Body of pancreas (tissue), 4 donors: ENCODE results near the gene SPRTN. TPM values are rescaled to one million over a fixed set of nuclear protein-coding genes. Genes with fewer than 3 reads are reported as not detected.

Experiments
- ATAC-seq: fragments of 150-250 bp; one replicate; pipeline ENCODE4 v1.9.1; 2016
- DNase-seq, 4 donors: peaks; one replicate each; pipeline ENCODE4 v3.0.0-alpha.2; 2019
- H3K27ac ChIP-seq, 4 donors: fragments of 200-600 bp; sonication (generic); 1 replicate in 3 of 4; 2 replicates in 1 of 4; pipeline versions ENCODE4 v1.5.1 to v1.6.1; 2016 to 2019; ENCODE audit warnings: mild to moderate bottlenecking in 1 of 4, mixed read lengths in 1 of 4, moderate library complexity in 1 of 4
- H3K27me3 ChIP-seq, 2 donors: fragments of 200-600 bp; sonication (generic); one replicate each; pipeline ENCODE4 v1.6.0; 2016; ENCODE audit warnings: mild to moderate bottlenecking in 1 of 2
- H3K36me3 ChIP-seq, 2 donors: fragments of 200-600 bp; sonication (generic); replicated peaks in 1 of 2; 2 replicates each; pipeline ENCODE4 v1.5.1; 2016; ENCODE audit warnings: low read depth in 2 of 2; ENCODE audit not compliant: insufficient read depth in 1 of 2
- H3K4me1 ChIP-seq: fragments of 200-600 bp; sonication (generic); one replicate; pipeline ENCODE4 v1.6.0; 2016
- H3K4me3 ChIP-seq, 2 donors: fragments of 200-600 bp; sonication (generic); 1 replicate in 1 of 2; 2 replicates in 1 of 2; pipeline ENCODE4 v1.5.1; 2016 to 2019
- H3K9me3 ChIP-seq, 3 donors: fragments of 200-600 bp; sonication (generic); 1 replicate in 2 of 3; 2 replicates in 1 of 3; pipeline ENCODE4 v1.5.1; 2016
- CTCF ChIP-seq, 7 experiments: fragments of 450-650 bp in 4 of 7; fragments of 200-600 bp in 3 of 7; sonication (generic) in 3 of 7; IDR thresholded peaks; one replicate each; pipeline ENCODE4 v1.5.1; 2016 to 2019; ENCODE audit warnings: antibody characterized with exemption in 7 of 7
- POLR2A ChIP-seq, 3 donors: fragments of 450-650 bp; IDR thresholded peaks; one replicate each; pipeline ENCODE4 v1.6.1; 2016; ENCODE audit warnings: antibody characterized with exemption in 3 of 3, mild to moderate bottlenecking in 2 of 3
- WGBS, 2 donors: methylation state at CpG; one replicate each; pipeline ENCODE4 v1.1.5; 2017; 5-methylcytosine and 5-hydroxymethylcytosine counted together
- intact Hi-C: fragments of 100-400 bp; cut with DNase I; formaldehyde crosslinking; loops from one replicate; pipeline ENCODE4 v1.15.1; 2023
- total RNA-seq, 2 donors: library from RNA; depleted of rRNA; stranded (reverse); fragments of >200 nt; gene quantifications; one replicate each; pipeline ENCODE4 v1.1.0, GENCODE V29; 2016

SPRTN gene
- total RNA-seq, 2 donors from 2014 or later = 10.9 to 11.2 TPM

DNA sequence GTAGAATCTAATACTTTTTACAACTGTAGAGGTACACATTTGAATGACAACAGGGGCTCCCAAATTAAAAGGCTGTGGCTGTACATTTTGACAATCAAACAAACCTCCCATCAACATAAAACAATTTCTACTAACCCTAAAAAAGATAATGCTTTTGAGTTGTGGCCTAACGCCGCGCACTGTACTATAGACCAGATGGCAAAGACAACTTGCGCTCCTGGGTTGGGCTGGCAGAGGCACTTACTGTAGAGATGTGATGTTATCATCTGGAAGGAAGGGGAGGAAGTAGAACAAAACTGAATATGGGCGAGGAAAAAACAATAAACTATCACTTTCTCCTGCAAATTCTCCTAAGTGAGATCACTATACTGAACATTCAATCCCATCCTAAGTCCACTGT lies 26.1 kb downstream of the SPRTN start:
- no peaks in the 10 kb centered on the region for H3K27me3 ChIP-seq
- TF ChIP-seq POLR2A (IDR thresholded peaks at IDR 0.05) = no peak
- TF ChIP-seq CTCF (IDR thresholded peaks at IDR 0.05) = no peak
- WGBS, 2 donors = 92 to 93% methylated on average over 5 of the region's 5 CpGs
- H3K4me1 ChIP-seq = no peaks in the 10 kb centered on the region
- no peaks in the 10 kb centered on the region for H3K36me3 ChIP-seq
- DNase-seq (no peak), ATAC-seq (no peak)
- H3K4me3 ChIP-seq = no peak overlapping the region
- no peak overlapping the region for H3K27ac ChIP-seq
- H3K9me3 ChIP-seq = no peaks in the 10 kb centered on the region
- intact Hi-C loops = no loop called here

GRCh38 chr1:231369282-231369681 lies 31.2 kb downstream of the SPRTN start:
- DNase-seq (no peak), ATAC-seq (no peak)
- H3K9me3 ChIP-seq = no peaks in the 10 kb centered on the region
- intact Hi-C loops = no loop called here
- no peaks in the 10 kb centered on the region for H3K36me3 ChIP-seq
- WGBS, 2 donors = 68 to 69% methylated on average over 3 of the region's 3 CpGs
- no peak overlapping the region for H3K27ac ChIP-seq
- no peak overlapping the region for H3K4me3 ChIP-seq
- H3K27me3 ChIP-seq = no peaks in the 10 kb centered on the region
- no peaks in the 10 kb centered on the region for H3K4me1 ChIP-seq
- TF ChIP-seq POLR2A (IDR thresholded peaks at IDR 0.05) = no peak
- no peak for TF ChIP-seq CTCF (IDR thresholded peaks at IDR 0.05)

DNA sequence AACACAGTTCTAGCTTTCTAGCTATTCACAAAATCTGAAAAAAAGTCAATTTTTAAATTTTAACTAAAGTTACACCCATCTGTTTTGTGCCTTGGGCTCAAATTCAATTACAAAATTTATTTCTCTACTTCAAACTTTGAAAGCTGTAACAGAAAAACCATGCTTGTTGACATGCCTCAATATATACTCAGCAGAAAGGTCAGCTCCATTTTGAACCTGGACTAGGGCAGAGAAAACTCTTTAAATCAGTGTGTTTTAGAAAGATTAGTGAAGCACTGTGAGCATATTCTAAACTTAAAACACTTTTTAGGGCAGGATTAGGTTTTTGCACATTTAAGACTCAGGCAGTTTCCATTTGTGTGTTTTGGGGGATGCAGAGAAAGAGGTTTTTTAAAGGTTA lies 34.4 kb downstream of the SPRTN start:
- no peaks in the 10 kb centered on the region for H3K27me3 ChIP-seq
- DNase-seq = no peak
- no peak for ATAC-seq
- no peak overlapping the region for H3K27ac ChIP-seq
- H3K36me3 ChIP-seq = no peaks in the 10 kb centered on the region
- intact Hi-C loops = no loop called here
- peaks cover 20% of the 10 kb centered on the region for H3K4me1 ChIP-seq
- no peaks in the 10 kb centered on the region for H3K9me3 ChIP-seq
- H3K4me3 ChIP-seq = no peak overlapping the region
- TF ChIP-seq POLR2A (IDR thresholded peaks at IDR 0.05) = no peak
- no peak for TF ChIP-seq CTCF (IDR thresholded peaks at IDR 0.05)

- no peak overlapping the region for H3K27ac ChIP-seq
- no peaks in the 10 kb centered on the region for H3K36me3 ChIP-seq
- intact Hi-C loops = no loop called here
- H3K4me1 ChIP-seq = peaks cover 23% of the 10 kb centered on the region
- DNase-seq = no peak
- 61 to 72% methylated on average over 4 of the region's 4 CpGs for WGBS, 2 donors
- ATAC-seq = no peak
- H3K27me3 ChIP-seq = no peaks in the 10 kb centered on the region
- no peak overlapping the region for H3K4me3 ChIP-seq
- H3K9me3 ChIP-seq = no peaks in the 10 kb centered on the region
- TF ChIP-seq CTCF (IDR thresholded peaks at IDR 0.05) (no peak), POLR2A (IDR thresholded peaks at IDR 0.05) (no peak)
Observed at GRCh38 chr1:231374394-231374793, 36.3 kb downstream of the SPRTN start.

DNA sequence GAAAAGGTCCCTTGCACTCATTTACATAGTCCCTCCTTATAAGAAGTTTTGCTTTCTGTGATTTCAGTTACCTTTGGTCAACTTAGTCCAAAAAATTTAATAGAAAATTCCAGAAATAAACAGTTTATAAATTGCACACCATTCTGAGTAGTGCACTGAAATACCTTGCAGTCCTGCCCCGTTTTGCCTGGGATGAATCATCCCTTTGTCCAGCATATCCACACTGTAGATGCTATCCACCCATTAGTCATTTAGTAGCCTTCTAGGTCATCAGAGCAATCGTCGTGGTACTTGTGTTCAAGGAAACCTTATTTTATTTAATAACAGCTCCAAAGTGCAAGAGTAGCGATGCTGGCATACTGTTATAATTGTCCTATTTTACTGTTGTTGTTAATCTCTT lies 38.0 kb downstream of the SPRTN start:
- intact Hi-C loops = no loop called here
- H3K4me3 ChIP-seq = no peak overlapping the region
- 58 to 81% methylated on average over 4 of the region's 4 CpGs for WGBS, 2 donors
- TF ChIP-seq CTCF (IDR thresholded peaks at IDR 0.05) (no peak), POLR2A (IDR thresholded peaks at IDR 0.05) (no peak)
- H3K9me3 ChIP-seq = no peaks in the 10 kb centered on the region
- peak overlapping the region in 1 of 4 donors; percentile 58 for H3K27ac ChIP-seq
- H3K36me3 ChIP-seq = no peaks in the 10 kb centered on the region
- peaks cover 23% of the 10 kb centered on the region for H3K4me1 ChIP-seq
- DNase-seq (no peak), ATAC-seq (no peak)
- H3K27me3 ChIP-seq = no peaks in the 10 kb centered on the region
